Naive B cell (primary cell): ENCODE data around the gene HDAC3. TPM values are rescaled to one million over a fixed set of nuclear protein-coding genes. Genes with fewer than 3 reads are reported as not detected.
A peak's percentile ranks its signal among the peaks of the same experiment; 100 is the strongest.

Experiments
- ATAC-seq, 2 donors: fragments of 150-1000 bp; cut with Tn5 transposase; 2 replicates each; pipeline ENCODE4 v1.10.0; 2021; ENCODE audit warnings: low read depth in 2 of 2, mild to moderate bottlenecking in 2 of 2, moderate library complexity in 2 of 2
- DNase-seq: peaks from one replicate; pipeline ENCODE4 v3.0.0; 2022
- H3K27ac Mint-ChIP-seq, 6 donors: one replicate each; pipeline ENCODE4 v1.8.0; 2020 to 2022; ENCODE audit warnings: mild to moderate bottlenecking in 6 of 6, mixed read lengths in 6 of 6, moderate library complexity in 5 of 6, inconsistent platforms in 2 of 6
- H3K27me3 Mint-ChIP-seq, 3 donors: one replicate each; pipeline ENCODE4 v1.8.0; 2021 to 2022; ENCODE audit warnings: mixed read lengths in 3 of 3, mild to moderate bottlenecking in 1 of 3
- H3K36me3 Mint-ChIP-seq, 2 donors: one replicate each; pipeline ENCODE4 v1.8.0; 2020 to 2022; ENCODE audit warnings: mixed read lengths in 2 of 2, inconsistent platforms in 1 of 2, mild to moderate bottlenecking in 1 of 2
- H3K4me1 Mint-ChIP-seq, 3 donors: one replicate each; pipeline ENCODE4 v1.8.0; 2020 to 2022; ENCODE audit warnings: mixed read lengths in 3 of 3, inconsistent platforms in 1 of 3, mild to moderate bottlenecking in 1 of 3, moderate library complexity in 1 of 3
- H3K4me3 Mint-ChIP-seq, 8 donors: one replicate each; pipeline ENCODE4 v1.8.0; 2020 to 2022; ENCODE audit warnings: mild to moderate bottlenecking in 8 of 8, mixed read lengths in 8 of 8, moderate library complexity in 8 of 8, inconsistent platforms in 2 of 8
- H3K9me3 Mint-ChIP-seq, 7 donors: one replicate each; pipeline ENCODE4 v1.8.0; 2020 to 2022; ENCODE audit warnings: mixed read lengths in 7 of 7, mild to moderate bottlenecking in 5 of 7, inconsistent platforms in 2 of 7, moderate library complexity in 1 of 7
- polyA plus RNA-seq, 6 donors: library from polyadenylated mRNA; unstranded; fragments of 300-500 nt; fragmentation: Illumina TruSeq; gene quantifications; one replicate each; pipeline ENCODE4 v1.2.3, GENCODE V29; 2021; ENCODE audit warnings: low read depth in 6 of 6

Gene HDAC3
- polyA plus RNA-seq, 6 donors from 2014 or later: 88.0 to 173 (median 99.5) TPM

- Mint-ChIP-seq H3K9me3 (no peaks in the 10 kb centered on the region), H3K27me3 (peaks cover 0 to 10% (median 5%) of the 10 kb centered on the region in 3 donors), H3K36me3 (no peaks in the 10 kb centered on the region), H3K4me3 (no peak overlapping the region), H3K4me1 (peaks cover 0 to 5% (median 0%) of the 10 kb centered on the region in 3 donors), H3K27ac (no peak overlapping the region)
- no peak for DNase-seq
- no peak for ATAC-seq
Measured at GRCh38 chr5:141672071-141672840, 35.6 kb upstream of the HDAC3 start.

- H3K4me1 Mint-ChIP-seq: peaks cover 4 to 12% (median 6%) of the 10 kb centered on the region in 3 donors
- no peak overlapping the region for H3K4me3 Mint-ChIP-seq
- H3K27ac Mint-ChIP-seq: no peak overlapping the region
- peaks cover 0 to 5% (median 4%) of the 10 kb centered on the region in 3 donors for H3K27me3 Mint-ChIP-seq
- no peak for ATAC-seq
- H3K36me3 Mint-ChIP-seq: no peaks in the 10 kb centered on the region
- no peaks in the 10 kb centered on the region for H3K9me3 Mint-ChIP-seq
- DNase-seq: no peak
Measured at GRCh38 chr5:141669520-141669919, 32.9 kb upstream of the HDAC3 start.

- peaks cover 0 to 5% (median 4%) of the 10 kb centered on the region in 3 donors for H3K27me3 Mint-ChIP-seq
- no peaks in the 10 kb centered on the region for H3K9me3 Mint-ChIP-seq
- no peak for ATAC-seq
- H3K27ac Mint-ChIP-seq: no peak overlapping the region
- peaks cover 4 to 12% (median 6%) of the 10 kb centered on the region in 3 donors for H3K4me1 Mint-ChIP-seq
- DNase-seq: no peak
- H3K36me3 Mint-ChIP-seq: no peaks in the 10 kb centered on the region
- peak overlapping the region in 1 of 8 donors; percentile 13 for H3K4me3 Mint-ChIP-seq
Measured at GRCh38 chr5:141668601-141669265, 32.1 kb upstream of the HDAC3 start.

- no peak overlapping the region for H3K27ac Mint-ChIP-seq
- DNase-seq (no peak), ATAC-seq (no peak)
- H3K4me3 Mint-ChIP-seq: no peak overlapping the region
- no peaks in the 10 kb centered on the region for H3K9me3 Mint-ChIP-seq
- H3K36me3 Mint-ChIP-seq: no peaks in the 10 kb centered on the region
- peaks cover 4 to 7% (median 6%) of the 10 kb centered on the region in 3 donors for H3K4me1 Mint-ChIP-seq
- peaks cover 0 to 14% (median 8%) of the 10 kb centered on the region in 3 donors for H3K27me3 Mint-ChIP-seq
Measured at GRCh38 chr5:141665995-141666940, 29.6 kb upstream of the HDAC3 start.

GRCh38 chr5:141664733-141665461 lies 28.2 kb upstream of the HDAC3 start:
- peaks cover 4 to 7% (median 6%) of the 10 kb centered on the region in 3 donors for H3K4me1 Mint-ChIP-seq
- H3K36me3 Mint-ChIP-seq: no peaks in the 10 kb centered on the region
- H3K4me3 Mint-ChIP-seq: no peak overlapping the region
- DNase-seq: peak; percentile 73
- no peaks in the 10 kb centered on the region for H3K9me3 Mint-ChIP-seq
- peaks cover 0 to 14% (median 9%) of the 10 kb centered on the region in 3 donors for H3K27me3 Mint-ChIP-seq
- ATAC-seq: peak; percentile 96 to 99
- H3K27ac Mint-ChIP-seq: no peak overlapping the region

GRCh38 chr5:141663506-141663905 lies 26.9 kb upstream of the HDAC3 start:
- no peak overlapping the region for H3K27ac Mint-ChIP-seq
- H3K36me3 Mint-ChIP-seq: peaks cover 0 to 8% of the 10 kb centered on the region in 2 donors
- H3K4me3 Mint-ChIP-seq: no peak overlapping the region
- H3K9me3 Mint-ChIP-seq: peaks cover 0 to 3% (median 0%) of the 10 kb centered on the region in 7 donors
- DNase-seq (no peak), ATAC-seq (no peak)
- peaks cover 0 to 21% (median 15%) of the 10 kb centered on the region in 3 donors for H3K27me3 Mint-ChIP-seq
- peaks cover 4 to 7% (median 6%) of the 10 kb centered on the region in 3 donors for H3K4me1 Mint-ChIP-seq

GRCh38 chr5:141662028-141662427 lies 25.4 kb upstream of the HDAC3 start:
- H3K27ac Mint-ChIP-seq: no peak overlapping the region
- peaks cover 0 to 8% of the 10 kb centered on the region in 2 donors for H3K36me3 Mint-ChIP-seq
- peaks cover 4 to 7% (median 6%) of the 10 kb centered on the region in 3 donors for H3K4me1 Mint-ChIP-seq
- H3K4me3 Mint-ChIP-seq: no peak overlapping the region
- ATAC-seq (no peak), DNase-seq (no peak)
- H3K9me3 Mint-ChIP-seq: peaks cover 0 to 3% (median 0%) of the 10 kb centered on the region in 7 donors
- H3K27me3 Mint-ChIP-seq: peaks cover 11 to 35% (median 20%) of the 10 kb centered on the region in 3 donors

- ATAC-seq: no peak
- H3K36me3 Mint-ChIP-seq: peaks cover 0 to 8% of the 10 kb centered on the region in 2 donors
- DNase-seq: no peak
- H3K27me3 Mint-ChIP-seq: peaks cover 30 to 54% (median 32%) of the 10 kb centered on the region in 3 donors
- no peak overlapping the region for H3K27ac Mint-ChIP-seq
- no peak overlapping the region for H3K4me3 Mint-ChIP-seq
- peaks cover 0 to 4% (median 0%) of the 10 kb centered on the region in 3 donors for H3K4me1 Mint-ChIP-seq
- peaks cover 0 to 3% (median 0%) of the 10 kb centered on the region in 7 donors for H3K9me3 Mint-ChIP-seq
Measured at GRCh38 chr5:141657937-141658545, 21.4 kb upstream of the HDAC3 start.

GRCh38 chr5:141657404-141657803 lies 20.8 kb upstream of the HDAC3 start:
- Mint-ChIP-seq H3K36me3 (peaks cover 0 to 8% of the 10 kb centered on the region in 2 donors), H3K27ac (peak overlapping the region in 1 of 6 donors; percentile 14), H3K4me1 (peaks cover 3 to 8% (median 5%) of the 10 kb centered on the region in 3 donors), H3K27me3 (peaks cover 29 to 51% (median 32%) of the 10 kb centered on the region in 3 donors), H3K4me3 (no peak overlapping the region), H3K9me3 (peaks cover 0 to 3% (median 0%) of the 10 kb centered on the region in 7 donors)
- ATAC-seq (no peak), DNase-seq (no peak)

- Mint-ChIP-seq H3K36me3 (peaks cover 0 to 8% of the 10 kb centered on the region in 2 donors), H3K4me1 (peaks cover 12 to 17% (median 15%) of the 10 kb centered on the region in 3 donors), H3K27ac (peak overlapping the region in 1 of 6 donors; percentile 73), H3K27me3 (peaks cover 27 to 46% (median 32%) of the 10 kb centered on the region in 3 donors), H3K9me3 (peaks cover 0 to 3% (median 0%) of the 10 kb centered on the region in 7 donors), H3K4me3 (peak overlapping the region in 1 of 8 donors; percentile 11)
- ATAC-seq (no peak), DNase-seq (no peak)
Measured at GRCh38 chr5:141656396-141656795, 19.7 kb upstream of the HDAC3 start.

- Mint-ChIP-seq H3K27me3 (peaks cover 27 to 45% (median 32%) of the 10 kb centered on the region in 3 donors), H3K27ac (no peak overlapping the region), H3K4me3 (no peak overlapping the region), H3K9me3 (peaks cover 0 to 5% (median 0%) of the 10 kb centered on the region in 7 donors), H3K4me1 (peaks cover 24 to 30% (median 29%) of the 10 kb centered on the region in 3 donors), H3K36me3 (peaks cover 0 to 8% of the 10 kb centered on the region in 2 donors)
- DNase-seq (no peak), ATAC-seq (no peak)
Measured at GRCh38 chr5:141655020-141655419, 18.4 kb upstream of the HDAC3 start.

GRCh38 chr5:141654298-141654697 lies 17.6 kb upstream of the HDAC3 start:
- Mint-ChIP-seq H3K4me1 (peaks cover 32 to 36% (median 35%) of the 10 kb centered on the region in 3 donors), H3K27me3 (peaks cover 20 to 39% (median 32%) of the 10 kb centered on the region in 3 donors), H3K36me3 (peaks cover 0 to 3% of the 10 kb centered on the region in 2 donors), H3K27ac (no peak overlapping the region), H3K9me3 (peaks cover 0 to 3% (median 0%) of the 10 kb centered on the region in 7 donors), H3K4me3 (peak overlapping the region in 2 of 8 donors; percentile 12 to 17)
- ATAC-seq (no peak), DNase-seq (no peak)
